GM12892 (cell line): ENCODE results near the gene VPS45.
"Not testable (repeated sequence)": the region's sequence is repeated elsewhere in the genome, so short reads cannot be mapped to it uniquely, and the experiment has no call there.

Experiments
- DNase-seq: peaks from one replicate; pipeline ENCODE4 v3.0.0; 2011; ENCODE audit not compliant: insufficient read length
- FAIRE-seq: peaks from 2 replicates; lab custom pipeline; 2011; peaks lifted over from hg19 to GRCh38; lab: Jason Lieb, UNC
- POLR2A ChIP-seq: IDR thresholded peaks from 2 replicates; pipeline ENCODE4 v1.6.1; 2011; ENCODE audit warnings: low read depth, low read length, control low read depth
- POLR2AphosphoS5 ChIP-seq: IDR thresholded peaks from 2 replicates; pipeline ENCODE4 v1.6.1; 2011; ENCODE audit warnings: low read depth, low read length, control low read depth
- TAF1 ChIP-seq: IDR thresholded peaks from 2 replicates; pipeline ENCODE4 v1.6.1; 2011; ENCODE audit warnings: low read depth, mild to moderate bottlenecking, control low read depth, low read length, borderline replicate concordance

Gene VPS45

GRCh38 chr1:150109586-150109985 lies 42.0 kb downstream of the VPS45 start:
- FAIRE-seq: peak; percentile 14
- DNase-seq: no peak
- TF ChIP-seq POLR2AphosphoS5 (no peak), TAF1 (no peak), POLR2A (no peak)

- FAIRE-seq: no peak
- TF ChIP-seq TAF1: no peak
- TF ChIP-seq POLR2AphosphoS5: no peak
- no peak for TF ChIP-seq POLR2A
- no peak for DNase-seq
Measured at GRCh38 chr1:150110116-150110515, 42.5 kb downstream of the VPS45 start.

- DNase-seq (no peak), FAIRE-seq (no peak)
Measured at GRCh38 chr1:150111670-150112069, 44.1 kb downstream of the VPS45 start.

GRCh38 chr1:150115121-150115520 lies 47.5 kb downstream of the VPS45 start:
- DNase-seq: no peak
- no peak for TF ChIP-seq POLR2AphosphoS5
- TF ChIP-seq TAF1: no peak
- no peak for FAIRE-seq

More at GRCh38 chr1:150111670-150112069, 44.1 kb downstream of the VPS45 start:
- TF ChIP-seq TAF1: no peak
- no peak for TF ChIP-seq POLR2A
- no peak for TF ChIP-seq POLR2AphosphoS5

GRCh38 chr1:150118716-150119115 lies 51.1 kb downstream of the VPS45 start:
- TF ChIP-seq POLR2AphosphoS5 (no peak), POLR2A (no peak), TAF1 (no peak)
- no peak for FAIRE-seq
- DNase-seq: no peak

- FAIRE-seq: no peak
- TF ChIP-seq POLR2AphosphoS5: no peak
- TF ChIP-seq POLR2A: no peak
- no peak for TF ChIP-seq TAF1
Measured at GRCh38 chr1:150121236-150121862, 53.8 kb downstream of the VPS45 start.

GRCh38 chr1:150126811-150127210 lies 59.2 kb downstream of the VPS45 start:
- TF ChIP-seq POLR2A: no peak
- no peak for TF ChIP-seq TAF1
- no peak for TF ChIP-seq POLR2AphosphoS5
- FAIRE-seq (no peak), DNase-seq (no peak)

More at GRCh38 chr1:150121236-150121862, 53.8 kb downstream of the VPS45 start:
- no peak for DNase-seq

- FAIRE-seq (no peak), DNase-seq (no peak)
- TF ChIP-seq POLR2AphosphoS5: no peak
- TF ChIP-seq TAF1: no peak
- TF ChIP-seq POLR2A: no peak
Measured at GRCh38 chr1:150127464-150127863, 59.9 kb downstream of the VPS45 start.

- DNase-seq (no peak), FAIRE-seq (no peak)
- TF ChIP-seq TAF1 (no peak), POLR2A (no peak), POLR2AphosphoS5 (no peak)
Measured at GRCh38 chr1:150127868-150128267, 60.3 kb downstream of the VPS45 start.

GRCh38 chr1:150132372-150132771 lies 64.8 kb downstream of the VPS45 start:
- FAIRE-seq: no peak
- no peak for TF ChIP-seq POLR2AphosphoS5
- DNase-seq: no peak

- FAIRE-seq (no peak), DNase-seq (no peak)
- TF ChIP-seq TAF1 (no peak), POLR2A (no peak)
Measured at GRCh38 chr1:150134537-150134936, 67.0 kb downstream of the VPS45 start.

- DNase-seq, FAIRE-seq: not testable (repeated sequence)
Measured at GRCh38 chr1:150135400-150135799, 67.8 kb downstream of the VPS45 start.

- no peak for FAIRE-seq
- DNase-seq: no peak
Measured at GRCh38 chr1:150138044-150138443, 70.5 kb downstream of the VPS45 start.

More at GRCh38 chr1:150138044-150138443, 70.5 kb downstream of the VPS45 start:
- TF ChIP-seq POLR2AphosphoS5 (no peak), POLR2A (no peak), TAF1 (no peak)
